HepG2 (cell line): ENCODE data around the gene TK1. TPM values are rescaled to one million over a fixed set of nuclear protein-coding genes. Genes with fewer than 3 reads are reported as not detected.
A peak's percentile ranks its signal among the peaks of the same experiment; 100 is the strongest.

Experiments
- ARID5B ChIP-seq: IDR thresholded peaks from 2 replicates; pipeline ENCODE4 v1.4.0; 2020; ENCODE audit warnings: mild to moderate bottlenecking, missing genetic modification reagents
- ARNTL ChIP-seq: sonication (generic); formaldehyde crosslinking; IDR thresholded peaks from 2 replicates; pipeline ENCODE4 v1.4.0; 2020; ENCODE audit warnings: mild to moderate bottlenecking, missing genetic modification reagents
- ATF6 ChIP-seq: sonication (generic); formaldehyde crosslinking; conservative IDR thresholded peaks from 2 replicates; pipeline ENCODE4 v1.4.0; 2020; ENCODE audit warnings: missing genetic modification reagents
- ELF1 ChIP-seq: sonication (generic); formaldehyde crosslinking; IDR thresholded peaks from 2 replicates; pipeline ENCODE4 v1.4.0; 2020; ENCODE audit warnings: missing genetic modification reagents
- FOXO1 ChIP-seq: sonication (generic); formaldehyde crosslinking; IDR thresholded peaks from 2 replicates; pipeline ENCODE4 v1.4.0; 2020; ENCODE audit warnings: missing genetic modification reagents
- HMGXB4 ChIP-seq, 2 experiments: sonication (generic) in 1 of 2; formaldehyde crosslinking in 1 of 2; IDR thresholded peaks; 2 replicates each; pipeline versions ENCODE4 v1.4.0 to v1.6.1; 2018 to 2020; ENCODE audit warnings: missing genetic modification reagents in 2 of 2, borderline replicate concordance in 1 of 2, low read depth in 1 of 2, mild to moderate bottlenecking in 1 of 2, missing biosample characterization in 1 of 2
- HNRNPK ChIP-seq: fragments of 200-400 bp; formaldehyde crosslinking; IDR thresholded peaks from 2 replicates; pipeline ENCODE4 v1.6.1; 2018; ENCODE audit warnings: low read length, low read depth, moderate library complexity, mild to moderate bottlenecking; ENCODE audit not compliant: poor library complexity, severe bottlenecking
- MYPOP ChIP-seq: sonication (generic); formaldehyde crosslinking; IDR thresholded peaks from 2 replicates; pipeline ENCODE4 v1.8.1; 2023; ENCODE audit warnings: mild to moderate bottlenecking, moderate library complexity, missing genetic modification reagents
- PITX1 ChIP-seq: sonication (generic); formaldehyde crosslinking; IDR thresholded peaks from 2 replicates; pipeline ENCODE4 v1.5.1; 2020; ENCODE audit warnings: mild to moderate bottlenecking, missing genetic modification reagents
- PLRG1 ChIP-seq: fragments of 450-650 bp; conservative IDR thresholded peaks from 2 replicates; pipeline ENCODE4 v1.6.1; 2016
- RXRA ChIP-seq: sonication (generic); formaldehyde crosslinking; IDR thresholded peaks from 2 replicates; pipeline ENCODE4 v1.5.1; 2020; ENCODE audit warnings: missing genetic modification reagents
- SRY ChIP-seq: sonication (generic); formaldehyde crosslinking; IDR thresholded peaks from 2 replicates; pipeline ENCODE4 v1.8.0; 2022; ENCODE audit warnings: mild to moderate bottlenecking, missing genetic modification reagents
- ZMYM2 ChIP-seq: sonication (generic); formaldehyde crosslinking; IDR thresholded peaks from 2 replicates; pipeline ENCODE4 v1.8.0; 2022; ENCODE audit warnings: mild to moderate bottlenecking, missing genetic modification reagents
- ZNF20 ChIP-seq: sonication (generic); formaldehyde crosslinking; IDR thresholded peaks from 2 replicates; pipeline ENCODE4 v1.4.0; 2020; ENCODE audit warnings: mild to moderate bottlenecking, moderate library complexity, missing genetic modification reagents
- ZNF362 ChIP-seq: sonication (generic); formaldehyde crosslinking; IDR thresholded peaks from 2 replicates; pipeline ENCODE4 v1.4.0; 2020; ENCODE audit warnings: missing genetic modification reagents, mild to moderate bottlenecking, borderline replicate concordance
- ZNF724P ChIP-seq: sonication (generic); formaldehyde crosslinking; IDR thresholded peaks from 2 replicates; pipeline ENCODE4 v1.8.0; 2022; ENCODE audit warnings: missing genetic modification reagents, borderline replicate concordance
- ZNF772 ChIP-seq: sonication (generic); formaldehyde crosslinking; IDR thresholded peaks from 2 replicates; pipeline ENCODE4 v1.5.0; 2020; ENCODE audit warnings: mild to moderate bottlenecking, missing genetic modification reagents
- ZNF780A ChIP-seq: sonication (generic); formaldehyde crosslinking; IDR thresholded peaks from 2 replicates; pipeline ENCODE4 v1.8.0; 2022; ENCODE audit warnings: mild to moderate bottlenecking, missing genetic modification reagents, moderate library complexity
- ZNF790 ChIP-seq: sonication (generic); formaldehyde crosslinking; IDR thresholded peaks from 2 replicates; pipeline ENCODE4 v1.8.0; 2022; ENCODE audit warnings: missing genetic modification reagents, mild to moderate bottlenecking, borderline replicate concordance
- polyA plus RNA-seq, 8 experiments: library from polyadenylated mRNA; depleted of rRNA in 3 of 8; stranded (reverse) in 7 of 8; unstranded in 1 of 8; fragments of >200 nt; fragmentation: Illumina TruSeq in 4 of 8; extraction: Trizol in 4 of 8; gene quantifications; 2 replicates each; pipeline versions ENCODE4 v1.2.1 to v1.2.3, GENCODE V29; 2011 to 2016; ENCODE audit warnings: low read depth in 4 of 8, missing spikeins in 1 of 8, mixed read lengths in 1 of 8; ENCODE audit not compliant: insufficient read depth in 1 of 8
- total RNA-seq, 5 experiments: library from RNA; depleted of rRNA; stranded (reverse); fragments of >200 nt; fragmentation: Illumina TruSeq; extraction: Trizol; gene quantifications; 2 replicates each; pipeline ENCODE4 v1.2.3, GENCODE V29; 2016; ENCODE audit warnings: low read depth in 1 of 5

The TK1 gene
- total and polyA plus RNA-seq, 2 of the 13 experiments (the other 11 are each of a cell fraction or from before 2014, with no cell fraction given): 45.0 to 96.0 TPM

GRCh38 chr17:78148286-78149016 is 38.4 kb downstream of the TK1 start (continued):
- no peak for TF ChIP-seq HMGXB4 (CRISPR knock-in tag; IDR thresholded peaks at IDR 0.05; ENCODE audit: borderline replicate concordance in 1 of 2, low read depth in 1 of 2)
- TF ChIP-seq ZMYM2 (CRISPR knock-in tag): 0 out of 2 replicates have a peak, but pooled peaks have one; percentile 34
- peak; percentile 64 for TF ChIP-seq ELF1 (CRISPR knock-in tag)
- 0 out of 2 replicates have a peak, but pooled peaks have one; percentile 38 for TF ChIP-seq SRY
- TF ChIP-seq ZNF790 (CRISPR knock-in tag): no peak
- no peak for TF ChIP-seq ZNF20 (CRISPR knock-in tag)
- TF ChIP-seq RXRA (CRISPR knock-in tag): peak; percentile 69
- TF ChIP-seq HNRNPK: no peak
- no peak for TF ChIP-seq ATF6 (CRISPR knock-in tag)
- peak; percentile 48; the same call in 1 of the 2 replicates for TF ChIP-seq ARNTL
- TF ChIP-seq ZNF724P (CRISPR knock-in tag): no peak
- peak; percentile 50; the same call in 1 of the 2 replicates for TF ChIP-seq PITX1 (CRISPR knock-in tag)
- no peak for TF ChIP-seq MYPOP (CRISPR knock-in tag)
- TF ChIP-seq ARID5B (CRISPR knock-in tag): 0 out of 2 replicates have a peak, but pooled peaks have one; percentile 14
- TF ChIP-seq ZNF780A: no peak
- TF ChIP-seq PLRG1: no peak
- TF ChIP-seq ZNF362 (CRISPR knock-in tag): no peak
- 0 out of 2 replicates have a peak, but pooled peaks have one; percentile 43 for TF ChIP-seq ZNF772 (CRISPR knock-in tag)
- TF ChIP-seq FOXO1 (CRISPR knock-in tag): peak; percentile 14; the same call in 1 of the 2 replicates
